Left ventricle myocardium inferior (tissue), 1 donor: ENCODE measurements around the gene SMIM24. TPM values are rescaled to one million over a fixed set of nuclear protein-coding genes. Genes with fewer than 3 reads are reported as not detected.

ENCODE experiments used
- DNase-seq: peaks from one replicate; pipeline ENCODE4 v3.0.0-alpha.2; 2020
- H3K27ac ChIP-seq: fragments of 200-600 bp; replicated peaks from 2 replicates; pipeline ENCODE4 v1.8.0; 2021
- H3K27me3 ChIP-seq: fragments of 200-600 bp; 2 replicates; pipeline ENCODE4 v1.8.0; 2021; ENCODE audit warnings: low read depth
- H3K36me3 ChIP-seq: fragments of 200-600 bp; 2 replicates; pipeline ENCODE4 v1.8.0; 2021
- H3K4me1 ChIP-seq: fragments of 200-600 bp; 2 replicates; pipeline ENCODE4 v1.8.0; 2021
- H3K4me3 ChIP-seq: fragments of 200-600 bp; 2 replicates; pipeline ENCODE4 v1.8.0; 2021; ENCODE audit warnings: mild to moderate bottlenecking, moderate library complexity
- H3K9me3 ChIP-seq: fragments of 200-600 bp; replicated peaks from 2 replicates; pipeline ENCODE4 v1.8.0; 2021
- intact Hi-C: fragments of 100-400 bp; cut with micrococcal nuclease; formaldehyde crosslinking; loops from one replicate; pipeline ENCODE4 v1.11.0; 2022
- total RNA-seq: library from RNA; stranded (reverse); fragmentation: NEBNext Ultra II Directional; extraction: Animal tissue kit (Norgen Biotek cat#: 25700); gene quantifications from one replicate; pipeline ENCODE4 v1.2.1, GENCODE V29; 2021
- TF ChIP-seq, protein P1 (sequence below): fragments of 200-600 bp; IDR thresholded peaks from 2 replicates; pipeline ENCODE4 v1.8.0; 2021; ENCODE audit warnings: antibody characterized with exemption, mild to moderate bottlenecking, borderline replicate concordance
- donor health status: DM: no; HTN: yes; CAD: no; lungs with severe emphysema.

The SMIM24 gene
- total RNA-seq, 1 donor from 2014 or later = not detected

DNA sequence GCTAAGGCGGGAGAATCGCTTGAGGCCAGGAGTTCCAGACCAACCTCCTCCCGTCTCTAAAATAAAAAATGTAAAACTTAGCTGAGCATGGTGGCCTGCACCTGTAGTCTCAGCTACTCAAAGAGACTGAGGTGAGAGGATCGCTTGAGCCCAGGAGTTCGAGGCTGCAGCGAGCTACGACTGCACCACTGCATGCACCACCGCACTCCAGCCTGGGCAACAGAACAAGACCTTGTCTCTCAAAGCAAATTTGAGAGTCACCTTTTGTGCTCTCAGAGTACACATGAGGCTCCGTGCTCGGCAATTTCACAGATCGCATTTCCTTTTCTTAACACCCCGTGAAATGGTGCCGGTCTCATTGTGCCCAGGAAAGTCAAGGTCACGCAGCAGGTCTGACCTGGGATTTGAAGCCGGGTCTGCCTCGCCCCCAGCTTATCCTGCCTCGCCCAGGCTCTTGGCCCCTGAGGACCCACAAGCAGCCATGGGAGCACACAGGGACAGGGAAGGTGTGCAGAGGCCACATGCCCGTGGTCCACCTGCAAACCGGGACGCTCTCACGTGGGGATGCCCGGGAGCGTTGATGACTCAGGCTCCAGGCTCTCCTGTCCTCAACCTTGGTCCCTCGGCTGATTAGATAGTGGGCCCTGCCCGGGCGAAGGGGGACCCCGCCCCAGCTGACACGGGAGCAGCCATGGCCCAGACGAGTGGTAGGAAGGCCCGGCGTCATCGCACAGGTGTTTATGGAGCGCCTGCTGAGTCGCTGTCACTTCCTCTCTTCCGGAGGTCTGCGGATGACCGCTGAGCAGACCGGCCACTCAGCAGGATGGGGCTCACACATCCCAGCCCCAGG lies 1.1 kb upstream of the SMIM24 start:
- Histone ChIP-seq H3K27me3 (peaks cover 81% of the 10 kb centered on the region), H3K4me1 (no peaks in the 10 kb centered on the region), H3K9me3 (no peaks in the 10 kb centered on the region), H3K36me3 (no peaks in the 10 kb centered on the region), H3K4me3 (no peak overlapping the region), H3K27ac (no peak overlapping the region)
- TF ChIP-seq, protein P1, sequence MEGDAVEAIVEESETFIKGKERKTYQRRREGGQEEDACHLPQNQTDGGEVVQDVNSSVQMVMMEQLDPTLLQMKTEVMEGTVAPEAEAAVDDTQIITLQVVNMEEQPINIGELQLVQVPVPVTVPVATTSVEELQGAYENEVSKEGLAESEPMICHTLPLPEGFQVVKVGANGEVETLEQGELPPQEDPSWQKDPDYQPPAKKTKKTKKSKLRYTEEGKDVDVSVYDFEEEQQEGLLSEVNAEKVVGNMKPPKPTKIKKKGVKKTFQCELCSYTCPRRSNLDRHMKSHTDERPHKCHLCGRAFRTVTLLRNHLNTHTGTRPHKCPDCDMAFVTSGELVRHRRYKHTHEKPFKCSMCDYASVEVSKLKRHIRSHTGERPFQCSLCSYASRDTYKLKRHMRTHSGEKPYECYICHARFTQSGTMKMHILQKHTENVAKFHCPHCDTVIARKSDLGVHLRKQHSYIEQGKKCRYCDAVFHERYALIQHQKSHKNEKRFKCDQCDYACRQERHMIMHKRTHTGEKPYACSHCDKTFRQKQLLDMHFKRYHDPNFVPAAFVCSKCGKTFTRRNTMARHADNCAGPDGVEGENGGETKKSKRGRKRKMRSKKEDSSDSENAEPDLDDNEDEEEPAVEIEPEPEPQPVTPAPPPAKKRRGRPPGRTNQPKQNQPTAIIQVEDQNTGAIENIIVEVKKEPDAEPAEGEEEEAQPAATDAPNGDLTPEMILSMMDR = no peak
- DNase-seq = no peak
- intact Hi-C loops = no loop called here

DNA sequence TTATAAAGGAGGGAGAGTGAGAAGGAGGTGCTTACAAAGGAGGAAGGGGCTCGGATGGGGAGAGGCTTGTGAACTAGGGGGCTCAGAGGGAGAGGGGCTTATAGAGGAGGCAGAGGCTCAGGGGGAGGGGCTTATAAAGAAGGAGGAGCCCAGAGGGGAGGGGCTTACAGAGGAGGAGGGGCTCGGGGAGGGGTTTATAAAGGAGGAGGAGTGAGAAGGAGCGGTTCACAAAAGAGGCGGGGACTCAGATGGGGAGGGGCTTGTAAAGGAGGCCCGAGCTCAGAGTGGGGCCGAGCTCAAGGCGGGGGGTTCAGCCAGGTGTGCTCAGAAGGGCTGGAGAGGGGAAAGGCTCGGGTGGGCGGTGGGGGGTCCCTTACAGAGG lies 500 bp downstream of the SMIM24 start:
- intact Hi-C loops = no loop called here
- Histone ChIP-seq H3K4me3 (no peak overlapping the region), H3K36me3 (no peaks in the 10 kb centered on the region), H3K27ac (no peak overlapping the region), H3K27me3 (peaks cover 83% of the 10 kb centered on the region), H3K4me1 (no peaks in the 10 kb centered on the region), H3K9me3 (no peaks in the 10 kb centered on the region)
- no peak for DNase-seq
- TF ChIP-seq, protein P1 = no peak

DNA sequence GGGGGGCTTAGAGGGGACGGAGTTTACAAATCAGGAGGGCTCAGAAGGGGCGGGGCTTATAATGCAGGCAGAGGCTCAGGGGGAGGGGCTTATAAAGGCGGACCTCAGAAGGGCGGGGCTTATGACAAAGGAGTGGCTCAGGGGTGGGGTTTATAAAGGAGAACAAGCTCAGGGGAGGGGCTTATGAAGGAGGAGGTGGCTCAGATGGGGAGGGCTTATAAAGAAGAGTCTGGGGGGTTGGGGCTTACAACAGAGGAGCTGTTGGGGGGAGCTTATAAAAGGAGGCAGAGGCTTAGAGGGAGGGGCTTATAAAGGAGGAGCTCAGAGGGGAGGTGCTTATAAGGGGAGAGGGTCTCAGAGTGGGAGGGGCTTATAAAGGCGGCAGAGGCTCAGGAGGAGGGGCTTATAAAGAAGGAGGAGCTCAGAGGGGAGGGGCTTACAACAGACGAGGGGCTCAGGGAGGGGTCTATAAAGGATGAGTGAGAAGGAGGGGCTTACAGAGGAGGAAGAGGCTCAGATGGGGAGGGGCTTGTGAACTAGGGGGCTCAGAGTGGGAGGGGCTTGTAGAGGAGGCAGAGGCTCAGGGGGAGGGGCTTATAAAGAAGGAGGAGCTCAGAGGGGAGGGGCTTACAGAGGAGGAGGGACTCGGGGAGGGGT lies 1.0 kb downstream of the SMIM24 start:
- Histone ChIP-seq H3K36me3 (no peaks in the 10 kb centered on the region), H3K4me1 (no peaks in the 10 kb centered on the region), H3K27ac (no peak overlapping the region), H3K9me3 (no peaks in the 10 kb centered on the region), H3K4me3 (no peak overlapping the region), H3K27me3 (peaks cover 83% of the 10 kb centered on the region)
- intact Hi-C loops = no loop called here
- no peak for DNase-seq
- TF ChIP-seq, protein P1 = no peak

DNA sequence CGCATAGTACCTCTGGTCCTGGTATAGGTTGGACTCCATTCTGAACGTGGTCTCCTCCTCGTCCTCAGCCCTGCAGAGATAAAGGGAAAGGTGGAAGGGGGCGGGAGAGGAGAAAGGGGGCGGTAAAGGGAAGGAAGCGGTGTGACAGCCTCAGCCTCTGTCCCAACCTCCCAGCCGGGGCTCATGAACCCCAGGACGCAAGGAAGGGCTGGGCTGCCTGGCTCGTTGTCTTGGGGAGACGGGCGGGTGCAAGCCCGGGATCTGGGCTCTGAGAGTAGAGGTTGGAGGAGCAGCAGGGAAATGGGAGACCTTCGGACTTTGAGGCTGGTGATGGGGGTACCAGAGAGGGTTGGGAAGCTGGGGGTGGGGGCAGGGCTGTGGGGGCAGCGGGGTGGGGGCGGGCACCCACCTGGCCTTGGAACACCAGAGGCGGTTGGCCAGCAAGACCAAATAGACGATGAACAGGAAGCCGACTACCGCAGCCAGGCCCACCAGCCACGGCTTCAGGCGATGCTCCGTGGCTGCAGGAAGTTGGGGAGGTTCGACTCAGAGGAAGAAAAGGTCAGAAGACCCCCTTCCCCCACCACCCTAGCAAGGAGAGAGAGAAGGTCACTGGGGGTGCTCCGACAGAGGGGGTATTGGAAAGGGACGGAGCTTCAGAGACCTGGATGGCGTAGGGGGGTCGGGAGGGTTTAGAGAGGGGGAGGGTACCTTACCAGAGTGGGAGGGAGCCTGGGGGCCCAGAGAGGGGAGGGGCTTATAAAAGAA lies 1.7 kb downstream of the SMIM24 start:
- no peaks in the 10 kb centered on the region for H3K36me3 ChIP-seq
- TF ChIP-seq, protein P1 = no peak
- H3K4me3 ChIP-seq = no peak overlapping the region
- no peaks in the 10 kb centered on the region for H3K4me1 ChIP-seq
- no peak for DNase-seq
- H3K9me3 ChIP-seq = no peaks in the 10 kb centered on the region
- intact Hi-C loops = no loop called here
- peaks cover 81% of the 10 kb centered on the region for H3K27me3 ChIP-seq
- no peak overlapping the region for H3K27ac ChIP-seq

DNA sequence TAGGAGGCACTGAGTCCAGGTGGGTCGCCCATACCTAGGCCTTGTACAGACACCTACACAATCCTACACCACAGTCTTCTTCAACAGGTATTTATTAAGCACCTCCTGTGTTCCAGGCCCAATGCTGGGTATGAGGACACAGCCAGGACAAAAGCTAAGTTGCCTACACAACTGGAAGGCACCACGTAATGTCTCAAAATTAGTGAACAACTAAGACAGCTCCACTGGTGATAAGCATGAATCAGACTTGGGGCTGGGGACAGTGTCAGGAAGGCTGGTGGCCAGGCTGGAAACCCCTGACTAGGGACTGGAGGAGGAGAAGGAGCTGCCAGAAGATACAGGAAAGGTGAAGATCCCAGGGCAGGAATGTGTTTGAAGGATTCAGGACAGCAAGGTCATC lies 2.4 kb downstream of the SMIM24 start:
- H3K9me3 ChIP-seq = no peaks in the 10 kb centered on the region
- H3K27ac ChIP-seq = no peak overlapping the region
- DNase-seq = no peak
- intact Hi-C loops = no loop called here
- H3K4me1 ChIP-seq = no peaks in the 10 kb centered on the region
- H3K27me3 ChIP-seq = peaks cover 75% of the 10 kb centered on the region
- H3K4me3 ChIP-seq = no peak overlapping the region
- no peaks in the 10 kb centered on the region for H3K36me3 ChIP-seq
- TF ChIP-seq, protein P1 = no peak
